IgD-negative memory B cell (primary cell): ENCODE results near the gene HAUS7. TPM values are rescaled to one million over a fixed set of nuclear protein-coding genes. Genes with fewer than 3 reads are reported as not detected.
"Not testable (repeated sequence)": the region's sequence is repeated elsewhere in the genome, so short reads cannot be mapped to it uniquely, and the experiment has no call there.

ENCODE experiments used
- H3K27ac Mint-ChIP-seq, 3 donors: one replicate each; pipeline ENCODE4 v1.8.0; 2020 to 2022; ENCODE audit warnings: mild to moderate bottlenecking in 3 of 3, mixed read lengths in 3 of 3, moderate library complexity in 1 of 3
- H3K27me3 Mint-ChIP-seq: one replicate; pipeline ENCODE4 v1.8.0; 2021; ENCODE audit warnings: mixed read lengths
- H3K36me3 Mint-ChIP-seq: one replicate; pipeline ENCODE4 v1.8.0; 2020; ENCODE audit warnings: mild to moderate bottlenecking, mixed read lengths
- H3K4me1 Mint-ChIP-seq, 3 donors: one replicate each; pipeline ENCODE4 v1.8.0; 2020 to 2022; ENCODE audit warnings: mixed read lengths in 3 of 3, mild to moderate bottlenecking in 1 of 3
- H3K4me3 Mint-ChIP-seq, 4 donors: one replicate each; pipeline ENCODE4 v1.8.0; 2020 to 2022; ENCODE audit warnings: mild to moderate bottlenecking in 4 of 4, mixed read lengths in 4 of 4, moderate library complexity in 3 of 4
- H3K9me3 Mint-ChIP-seq, 3 donors: one replicate each; pipeline ENCODE4 v1.8.0; 2020 to 2021; ENCODE audit warnings: mixed read lengths in 3 of 3, mild to moderate bottlenecking in 1 of 3
- polyA plus RNA-seq: library from polyadenylated mRNA; unstranded; fragments of 300-500 nt; fragmentation: Illumina TruSeq; gene quantifications from one replicate; pipeline ENCODE4 v1.2.3, GENCODE V29; 2021

HAUS7 gene
- polyA plus RNA-seq, 1 donor from 2014 or later, result 27.6 TPM

DNA sequence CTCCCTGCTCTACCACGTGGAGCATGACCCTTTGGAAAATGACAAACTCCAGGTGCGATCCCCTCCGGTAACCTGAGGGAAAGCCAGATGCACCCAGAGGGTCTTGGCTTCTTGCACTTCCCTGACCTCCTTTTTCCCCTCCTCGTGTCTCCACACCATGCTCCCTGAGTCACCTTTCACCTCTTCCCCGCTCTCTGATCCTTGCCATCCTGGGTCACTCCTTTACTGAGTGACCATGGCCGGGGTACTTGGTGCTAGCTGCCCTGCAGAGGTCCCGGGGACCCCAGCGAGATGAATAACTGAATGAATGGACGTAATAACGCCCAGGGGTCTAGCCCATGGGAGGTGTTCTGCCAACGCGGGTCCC lies 59.5 kb downstream of the HAUS7 start:
- H3K27ac Mint-ChIP-seq, result peak overlapping the region in 1 of 3 donors; percentile 83
- no peaks in the 10 kb centered on the region for H3K36me3 Mint-ChIP-seq
- no peaks in the 10 kb centered on the region for H3K9me3 Mint-ChIP-seq
- peaks cover 3% of the 10 kb centered on the region for H3K27me3 Mint-ChIP-seq
- peak overlapping the region; percentile 42 to 88 (median 68) for H3K4me3 Mint-ChIP-seq
- H3K4me1 Mint-ChIP-seq, result peaks cover 7 to 12% (median 9%) of the 10 kb centered on the region in 3 donors

DNA sequence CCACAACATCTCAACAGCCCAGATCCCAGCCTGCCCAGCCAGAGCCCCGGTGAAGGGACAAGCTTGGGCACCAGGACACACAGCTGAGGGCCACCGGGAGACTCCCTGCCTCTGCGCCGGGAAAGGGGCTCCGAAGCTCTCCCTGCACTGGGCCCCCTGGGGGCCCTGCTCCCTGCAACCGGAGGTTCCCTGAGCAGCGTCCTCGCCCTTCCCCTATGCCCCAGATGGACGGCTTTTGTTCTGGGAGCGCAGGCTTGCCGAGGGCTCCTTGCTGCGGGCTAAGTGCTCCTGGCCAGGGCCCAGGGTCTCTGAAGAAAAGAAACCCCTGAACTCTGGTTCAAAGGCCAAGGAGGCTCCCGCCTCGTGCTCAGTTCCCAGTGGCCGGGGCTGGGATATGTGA lies 60.0 kb downstream of the HAUS7 start:
- H3K4me3 Mint-ChIP-seq, result no peak overlapping the region
- H3K27ac Mint-ChIP-seq, result no peak overlapping the region
- H3K9me3 Mint-ChIP-seq, result no peaks in the 10 kb centered on the region
- H3K36me3 Mint-ChIP-seq, result no peaks in the 10 kb centered on the region
- peaks cover 7 to 12% (median 9%) of the 10 kb centered on the region in 3 donors for H3K4me1 Mint-ChIP-seq
- H3K27me3 Mint-ChIP-seq, result peaks cover 3% of the 10 kb centered on the region

DNA sequence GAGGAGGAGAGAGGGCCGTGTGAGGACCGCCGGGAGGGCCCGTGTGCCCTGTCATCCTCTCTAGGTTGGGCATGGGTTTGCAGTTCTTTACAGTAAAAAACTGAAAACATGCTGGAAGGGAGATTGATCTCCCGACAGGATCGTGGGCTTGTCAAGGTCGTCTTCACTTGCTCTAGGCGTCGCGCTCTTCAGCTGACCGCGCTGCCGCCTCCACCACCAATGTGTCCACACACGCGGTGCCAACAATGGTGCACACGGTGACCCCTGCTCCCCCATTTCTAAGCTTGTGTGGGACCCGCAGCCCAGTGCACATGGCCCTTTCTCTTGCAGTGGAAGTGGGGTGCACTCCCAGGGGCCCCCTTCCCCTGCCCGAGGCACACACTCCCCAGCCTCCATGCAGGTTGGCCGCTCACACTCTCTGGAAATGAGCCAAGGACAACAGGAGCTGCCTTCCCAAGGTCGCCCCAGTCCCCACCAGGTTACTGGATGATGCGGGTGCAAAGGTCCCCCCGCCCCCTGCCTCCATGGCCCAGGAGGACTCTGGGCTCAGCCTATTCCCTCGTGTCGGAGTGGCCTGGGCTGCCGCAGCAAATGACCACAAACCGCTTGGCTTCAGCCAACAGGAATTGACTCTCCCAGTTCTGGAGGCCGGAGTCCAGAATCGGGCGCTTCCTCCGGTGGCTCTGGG lies 60.8 kb downstream of the HAUS7 start:
- Mint-ChIP-seq H3K4me3 (no peak overlapping the region), H3K9me3 (no peaks in the 10 kb centered on the region), H3K4me1 (peaks cover 7 to 12% (median 9%) of the 10 kb centered on the region in 3 donors), H3K36me3 (no peaks in the 10 kb centered on the region), H3K27ac (no peak overlapping the region), H3K27me3 (peaks cover 3% of the 10 kb centered on the region)

DNA sequence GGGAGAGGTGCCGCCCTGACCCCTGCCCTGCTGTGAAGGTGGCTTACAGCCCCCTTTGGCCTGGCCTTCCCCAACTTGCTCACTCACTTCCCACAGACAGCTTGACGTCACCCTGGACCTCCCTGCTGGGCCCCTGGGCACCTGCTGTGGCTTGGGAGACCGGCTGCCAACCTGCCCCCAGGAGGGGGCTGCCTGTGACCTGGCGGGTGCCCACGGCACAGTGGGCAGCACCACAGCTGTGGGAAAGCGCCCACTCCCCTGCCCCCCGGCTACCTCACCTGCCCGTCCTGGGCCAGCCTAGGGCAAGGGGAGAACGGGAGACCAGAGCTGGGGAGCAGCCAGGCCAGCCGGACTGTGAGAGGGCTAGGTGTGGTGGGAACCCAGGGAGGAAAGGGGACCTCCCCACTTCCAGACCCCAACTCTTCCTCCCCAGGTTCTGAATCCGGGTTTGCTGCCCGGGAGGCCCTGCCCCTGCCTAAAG lies 61.5 kb downstream of the HAUS7 start:
- Mint-ChIP-seq H3K27ac (no peak overlapping the region), H3K4me3 (no peak overlapping the region), H3K9me3 (no peaks in the 10 kb centered on the region), H3K36me3 (no peaks in the 10 kb centered on the region), H3K4me1 (peaks cover 7 to 12% (median 9%) of the 10 kb centered on the region in 3 donors), H3K27me3 (peaks cover 3% of the 10 kb centered on the region)

DNA sequence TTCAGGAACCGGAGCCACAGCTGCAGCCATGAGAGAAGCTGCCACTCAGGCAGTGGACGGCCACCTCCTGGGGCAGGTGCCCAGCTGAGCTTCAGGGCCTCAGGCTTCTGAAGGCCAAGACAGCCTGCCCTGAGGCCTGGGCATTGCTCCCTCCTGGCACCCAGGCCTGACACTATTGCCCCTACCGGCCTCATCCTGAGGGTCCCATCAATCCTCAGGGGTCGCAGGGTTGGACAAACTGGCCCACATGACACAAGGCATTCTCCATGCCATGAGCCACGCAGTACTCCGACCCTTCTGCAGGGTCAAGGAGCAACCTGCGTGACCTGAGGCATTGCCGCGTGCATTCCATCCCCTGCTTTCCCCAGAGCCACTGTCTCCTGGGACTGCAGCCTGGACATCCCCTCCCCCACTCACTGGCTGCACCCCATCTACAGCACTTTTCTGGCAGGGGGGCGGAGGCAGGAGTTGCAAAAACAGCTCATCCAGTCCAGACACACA lies 62.1 kb downstream of the HAUS7 start:
- Mint-ChIP-seq H3K27ac (no peak overlapping the region), H3K36me3 (no peaks in the 10 kb centered on the region), H3K4me3 (no peak overlapping the region), H3K4me1 (peaks cover 7 to 12% (median 7%) of the 10 kb centered on the region in 3 donors), H3K9me3 (no peaks in the 10 kb centered on the region), H3K27me3 (peaks cover 3% of the 10 kb centered on the region)

DNA sequence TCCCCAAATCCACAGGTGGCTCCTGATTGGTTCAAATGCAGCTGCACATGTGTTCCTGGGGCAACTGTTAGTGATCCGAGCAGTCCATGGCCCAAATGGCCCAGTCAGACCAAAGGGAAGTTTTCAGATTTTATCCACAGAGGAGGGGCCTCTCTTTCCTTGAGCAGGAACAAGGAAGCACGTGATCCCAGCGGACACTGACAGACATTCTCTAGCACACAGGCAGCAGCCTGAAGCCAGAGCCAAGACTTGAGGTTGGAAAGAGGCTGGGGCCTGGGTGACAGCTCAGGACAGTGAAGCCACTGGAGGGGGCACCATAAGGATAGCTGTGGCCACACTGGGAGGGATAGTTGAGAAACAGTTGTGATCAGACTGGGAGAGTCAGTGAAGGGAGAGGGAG lies 62.6 kb downstream of the HAUS7 start:
- Mint-ChIP-seq H3K27ac (no peak overlapping the region), H3K36me3 (no peaks in the 10 kb centered on the region), H3K27me3 (peaks cover 3% of the 10 kb centered on the region), H3K9me3 (no peaks in the 10 kb centered on the region), H3K4me1 (peaks cover 7 to 12% (median 7%) of the 10 kb centered on the region in 3 donors), H3K4me3 (no peak overlapping the region)

DNA sequence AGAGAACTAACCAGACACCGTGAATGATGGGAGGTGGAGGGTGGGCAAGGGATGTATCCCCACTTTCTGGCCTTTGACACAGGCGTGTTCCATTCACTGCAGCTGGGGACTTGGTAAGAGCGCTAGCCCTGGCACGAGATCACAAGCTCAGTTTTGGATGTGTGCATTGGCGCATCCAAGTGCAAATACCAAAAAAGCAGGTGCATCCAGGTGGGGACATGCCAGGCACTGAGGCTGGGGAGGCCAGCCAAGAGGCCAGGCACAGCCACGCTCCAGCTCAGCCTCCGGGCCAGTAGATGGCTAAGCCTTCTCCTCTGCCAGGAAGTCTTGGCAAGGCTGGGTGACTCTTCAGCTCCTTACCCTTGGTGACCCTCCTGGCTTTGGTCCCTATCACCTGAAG lies 63.5 kb downstream of the HAUS7 start:
- Mint-ChIP-seq H3K27ac (no peak overlapping the region), H3K27me3 (no peaks in the 10 kb centered on the region), H3K36me3 (no peaks in the 10 kb centered on the region), H3K9me3 (no peaks in the 10 kb centered on the region), H3K4me1 (peaks cover 1 to 7% (median 6%) of the 10 kb centered on the region in 3 donors), H3K4me3 (no peak overlapping the region)

DNA sequence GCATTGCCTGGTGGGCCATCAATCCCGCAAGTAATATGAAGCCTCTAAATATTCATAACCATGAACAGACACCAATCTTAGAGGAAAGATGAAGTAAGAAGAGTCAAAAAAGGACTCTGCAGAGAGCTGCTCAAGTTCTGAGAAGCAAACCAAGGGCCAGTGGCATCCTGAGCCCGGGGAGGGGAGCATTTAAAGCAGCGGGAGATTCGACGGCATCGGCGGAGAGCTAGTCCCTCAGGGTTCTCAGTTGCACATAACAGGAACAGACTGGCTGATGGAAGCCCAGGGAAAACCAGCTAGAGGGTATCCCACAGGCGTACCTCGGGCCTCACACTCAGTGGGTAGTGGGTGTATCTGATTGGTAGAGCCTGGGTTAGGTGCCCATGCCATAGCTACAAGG lies 64.4 kb downstream of the HAUS7 start:
- Mint-ChIP-seq H3K27ac (no peak overlapping the region), H3K9me3 (no peaks in the 10 kb centered on the region), H3K4me1 (peaks cover 0 to 6% (median 4%) of the 10 kb centered on the region in 3 donors), H3K4me3 (no peak overlapping the region), H3K36me3 (no peaks in the 10 kb centered on the region), H3K27me3 (no peaks in the 10 kb centered on the region)

DNA sequence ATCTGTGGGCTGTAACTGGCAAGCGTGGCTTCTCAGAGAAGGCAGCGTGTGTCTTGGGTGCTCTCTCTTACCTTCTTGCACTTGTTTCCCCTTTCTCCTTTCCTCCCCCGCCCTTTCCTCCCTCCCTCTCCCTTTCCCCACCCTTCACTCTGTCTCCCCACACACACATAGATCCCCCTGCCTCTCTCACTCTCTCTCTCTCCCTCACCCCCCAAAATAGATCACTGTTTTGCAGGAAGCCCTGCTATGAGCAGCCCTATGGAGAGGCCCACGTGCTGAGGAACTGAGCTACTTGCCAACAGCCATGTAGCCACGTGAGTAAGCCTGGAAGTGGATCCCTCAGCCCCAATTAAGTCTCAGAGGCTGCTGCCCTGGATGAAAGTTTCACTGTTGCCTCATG lies 65.0 kb downstream of the HAUS7 start:
- no peak overlapping the region for H3K27ac Mint-ChIP-seq
- no peaks in the 10 kb centered on the region for H3K27me3 Mint-ChIP-seq
- peaks cover 0 to 2% (median 0%) of the 10 kb centered on the region in 3 donors for H3K4me1 Mint-ChIP-seq
- H3K9me3 Mint-ChIP-seq, result no peaks in the 10 kb centered on the region
- H3K36me3 Mint-ChIP-seq, result no peaks in the 10 kb centered on the region
- no peak overlapping the region for H3K4me3 Mint-ChIP-seq

DNA sequence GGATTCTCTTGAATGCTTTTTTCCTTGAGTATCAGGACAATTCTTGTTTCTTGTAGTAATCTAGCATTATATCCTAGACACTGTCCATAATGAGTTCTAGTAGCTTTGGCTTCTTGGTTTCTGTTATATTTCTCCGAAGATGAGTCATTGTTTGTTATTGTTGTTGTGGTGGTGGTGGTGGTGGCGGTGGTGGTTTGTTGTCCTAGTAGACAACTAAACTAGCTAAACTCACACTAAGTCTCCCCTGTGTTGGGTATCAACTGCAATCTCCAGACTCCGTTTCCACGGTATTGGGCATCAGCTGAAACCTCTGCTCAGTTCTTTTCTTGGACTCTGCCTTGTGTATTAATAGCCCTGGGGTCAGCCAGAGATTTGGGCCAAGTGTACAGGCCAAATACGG lies 66.0 kb downstream of the HAUS7 start:
- not testable (repeated sequence) for H3K9me3 Mint-ChIP-seq, H3K27ac Mint-ChIP-seq, H3K4me3 Mint-ChIP-seq, H3K4me1 Mint-ChIP-seq, H3K36me3 Mint-ChIP-seq, H3K27me3 Mint-ChIP-seq

DNA sequence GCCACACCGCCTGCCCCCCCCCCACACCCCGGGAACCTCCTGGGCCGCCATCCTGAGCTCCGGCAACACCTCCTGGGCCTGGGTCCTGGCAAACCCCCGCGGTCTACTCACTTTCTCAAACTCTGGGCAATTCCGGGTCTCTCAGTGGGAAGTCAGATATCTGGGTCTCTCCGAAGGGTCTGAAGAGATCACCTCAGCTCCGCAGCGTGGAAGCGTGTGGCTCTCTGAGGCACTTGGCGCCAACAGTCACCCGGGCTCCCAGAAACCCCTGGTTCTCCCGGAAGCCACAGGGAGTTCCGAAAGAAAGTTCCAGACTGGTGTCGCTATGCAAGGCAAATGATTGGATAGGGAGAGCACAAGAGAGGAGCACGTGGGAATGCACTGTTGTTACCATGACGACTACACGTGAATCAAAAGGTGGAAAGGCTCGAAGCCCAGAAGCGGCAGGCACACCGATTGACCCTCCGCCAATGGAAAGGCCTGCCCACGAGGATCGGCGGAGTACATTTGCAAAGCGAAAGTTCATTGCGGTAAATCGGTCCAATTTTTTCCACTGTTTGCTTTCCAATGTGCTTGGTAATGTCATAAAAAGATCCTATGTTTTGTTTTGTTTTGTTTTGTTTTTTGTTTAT lies 69.1 kb downstream of the HAUS7 start, which contains the start of gene PNMA6E:
Gene PNMA6E, minus strand, starts transcription at position 218 of the 632 bp plus-strand sequence. CDS start 2,501 bp downstream, outside the sequence.
- Mint-ChIP-seq H3K9me3 (no peaks in the 10 kb centered on the region), H3K27me3 (no peaks in the 10 kb centered on the region), H3K36me3 (no peaks in the 10 kb centered on the region), H3K27ac (no peak within 1 kb of the TSS), H3K4me1 (peaks cover 0 to 4% (median 0%) of the 10 kb centered on the region in 3 donors), H3K4me3 (peak within 1 kb of the TSS in 1 of 4 donors; percentile 47)

DNA sequence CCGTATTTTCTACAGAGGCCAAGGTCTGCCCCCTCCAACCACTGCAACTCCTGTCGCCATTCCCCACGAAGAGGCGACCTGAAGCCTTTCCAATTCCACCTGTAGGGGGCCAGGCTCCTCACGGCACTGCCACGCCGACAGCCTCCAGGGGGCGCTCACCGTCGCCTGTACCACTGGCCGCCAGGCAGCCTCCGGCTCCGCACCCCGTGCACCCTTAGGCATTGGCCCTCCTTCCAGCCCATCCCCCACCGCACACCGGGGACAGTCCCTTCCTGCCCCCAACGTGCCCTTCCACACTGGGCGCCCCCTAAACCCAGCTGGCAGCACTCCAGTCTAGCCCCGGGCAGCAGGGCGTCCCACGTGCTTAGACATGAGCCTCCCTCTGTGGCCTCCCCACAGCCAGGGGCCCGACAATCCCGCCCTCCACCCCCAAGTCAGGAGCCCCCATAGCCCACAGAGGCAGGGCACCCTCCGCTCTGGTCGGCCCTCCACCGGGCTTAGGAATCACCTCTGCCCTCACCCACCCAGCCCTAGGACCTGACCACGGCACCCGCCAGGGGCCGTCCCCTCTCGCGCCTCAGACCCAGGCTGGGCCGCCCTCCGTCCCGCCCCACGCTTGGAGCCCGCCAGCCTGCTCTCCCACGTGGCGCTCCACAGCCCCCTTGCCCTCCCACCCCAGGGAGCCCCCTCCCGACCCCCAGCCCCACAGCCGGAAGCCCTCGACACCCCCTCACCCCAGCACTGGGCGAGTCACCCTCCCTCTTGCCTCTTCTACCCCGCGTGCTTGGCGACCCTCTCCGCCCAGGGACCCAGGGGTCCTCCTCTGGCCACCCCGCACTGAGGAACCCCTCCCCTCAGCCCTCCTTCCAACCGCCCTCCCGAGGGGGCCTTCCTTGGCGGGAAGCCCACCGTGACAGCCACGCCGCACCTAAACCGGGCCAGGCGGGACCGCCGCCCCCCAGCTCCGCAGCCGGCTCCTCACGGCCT lies 69.9 kb downstream of the HAUS7 start:
- Mint-ChIP-seq H3K27me3 (peaks cover 3% of the 10 kb centered on the region), H3K9me3 (no peaks in the 10 kb centered on the region), H3K27ac (no peak overlapping the region), H3K4me3 (peak overlapping the region in 1 of 4 donors; percentile 38), H3K36me3 (no peaks in the 10 kb centered on the region), H3K4me1 (peaks cover 0 to 4% (median 0%) of the 10 kb centered on the region in 3 donors)

DNA sequence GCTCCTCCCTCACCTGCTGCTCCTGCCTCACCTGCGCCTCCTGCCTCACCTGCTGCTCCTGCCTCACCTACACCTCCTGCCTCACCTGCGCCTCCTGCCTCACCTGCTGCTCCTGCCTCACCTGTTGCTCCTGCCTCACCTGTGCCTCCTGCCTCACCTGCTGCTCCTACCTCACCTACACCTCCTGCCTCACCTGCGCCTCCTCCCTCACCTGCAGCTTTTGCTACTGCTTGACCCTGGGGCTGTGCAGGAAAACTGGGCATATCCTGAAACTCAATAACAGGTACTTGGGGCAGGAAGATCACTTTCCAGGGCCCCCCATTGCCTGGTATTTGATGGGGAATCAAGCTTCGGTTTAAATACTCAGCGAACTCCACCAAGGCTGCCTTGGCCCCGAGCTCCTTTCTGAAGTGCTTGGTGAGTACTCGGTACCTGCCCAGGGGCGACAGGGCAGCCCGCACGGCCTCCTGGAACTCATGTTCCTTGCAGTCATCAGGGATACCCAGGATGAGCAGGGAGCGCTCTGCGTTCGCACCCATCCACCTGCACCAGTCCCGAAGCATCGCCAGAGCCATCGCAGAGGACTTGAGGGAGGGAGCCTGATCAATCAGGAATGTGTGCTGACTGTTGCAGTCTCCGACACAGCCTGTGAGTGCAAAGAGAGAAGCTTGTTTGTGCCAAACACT lies 72.0 kb downstream of the HAUS7 start:
- H3K9me3 Mint-ChIP-seq, result no peaks in the 10 kb centered on the region
- no peaks in the 10 kb centered on the region for H3K36me3 Mint-ChIP-seq
- H3K27me3 Mint-ChIP-seq, result peaks cover 3% of the 10 kb centered on the region
- H3K27ac Mint-ChIP-seq, result no peak overlapping the region
- peaks cover 0 to 4% (median 0%) of the 10 kb centered on the region in 3 donors for H3K4me1 Mint-ChIP-seq
- H3K4me3 Mint-ChIP-seq, result no peak overlapping the region
